ENCODE data around the gene SLC22A9. TPM values are rescaled to one million over a fixed set of nuclear protein-coding genes. Genes with fewer than 3 reads are reported as not detected.

SLC22A9 gene
- total and polyA plus RNA-seq, 2 of the 4 experiments (the other 2 are of a cell fraction): not detected

- BruUV-seq (replicated peaks): no TSS peak
- in situ Hi-C loops (cut with MboI; ENCODE audit: low sequenced_read_pairs): no loop called here
Measured at GRCh38 chr11:63352144-63352543, 17.4 kb upstream of the SLC22A9 start.

More at GRCh38 chr11:63352144-63352543, 17.4 kb upstream of the SLC22A9 start:
- Histone ChIP-seq H3K4me3 (ENCODE audit: insufficient read depth, low read depth, low read length) (no peak overlapping the region), H3K27ac (ENCODE audit: insufficient read depth, low read length) (no peak overlapping the region), H2BK20ac (ENCODE audit: low read depth, low read length) (no peak overlapping the region), H3K9ac (ENCODE audit: low read depth, low read length) (no peak overlapping the region), H2AK5ac (ENCODE audit: low read depth, low read length) (no peak overlapping the region), H3K4me2 (ENCODE audit: low read depth, low read length) (no peak overlapping the region), H4K91ac (ENCODE audit: insufficient read depth, low read depth, low read length) (no peak overlapping the region), H2BK15ac (ENCODE audit: low read depth, low read length) (no peak overlapping the region), H3K18ac (ENCODE audit: low read depth, low read length) (no peak overlapping the region), H3K9me1 (ENCODE audit: insufficient read depth, low read length) (no peaks in the 10 kb centered on the region), H2AFZ (replicated peaks; ENCODE audit: low read length, poor library complexity) (no peak overlapping the region), H3K14ac (replicated peaks; ENCODE audit: low read depth, low read length) (no peak overlapping the region), H2BK5ac (ENCODE audit: low read depth, low read length, poor library complexity, severe bottlenecking) (no peak overlapping the region), H3K9me3 (ENCODE audit: control insufficient read depth, insufficient read depth, low read length) (no peaks in the 10 kb centered on the region), H2BK120ac (ENCODE audit: low read depth, low read length) (no peak overlapping the region), H3K23ac (ENCODE audit: low read depth, low read length) (no peak overlapping the region), H2AK9ac (replicated peaks; ENCODE audit: low read depth, low read length, poor library complexity) (no peak overlapping the region), H3K27me3 (ENCODE audit: control insufficient read depth, insufficient read depth, low read length) (no peaks in the 10 kb centered on the region), H4K20me1 (ENCODE audit: insufficient read depth, low read length) (no peaks in the 10 kb centered on the region), H3K4ac (ENCODE audit: low read depth, low read length) (no peak overlapping the region), H3K36me3 (ENCODE audit: control insufficient read depth, insufficient read depth, low read length) (no peaks in the 10 kb centered on the region), H3K79me1 (ENCODE audit: low read depth in 1 of 2, low read length in 2 of 2) (no peaks in the 10 kb centered on the region), H4K8ac (ENCODE audit: low read depth in 2 of 2, low read length in 2 of 2) (no peak overlapping the region), H4K5ac (ENCODE audit: low read depth, low read length) (no peak overlapping the region), H3K56ac (ENCODE audit: extremely low read depth, insufficient read depth, low read length) (no peak overlapping the region), H3K4me1 (ENCODE audit: control insufficient read depth, insufficient read depth, low read length) (no peaks in the 10 kb centered on the region)
- dilution Hi-C loops (cut with HindIII; ENCODE audit: low sequenced_read_pairs, unreplicated experiment) (no loop called here), intact Hi-C loops (cut with micrococcal nuclease) (no loop called here)
- no CpG with 5 or more reads among the region's 4 CpGs for WGBS, 2 experiments (ENCODE audit: extremely low coverage in 2 of 2, insufficient read length in 1 of 2)
- TF ChIP-seq CEBPB (IDR thresholded peaks at IDR 0.05; ENCODE audit: low read depth, low read length): no peak
- no peak for TF ChIP-seq NFE2L2 (IDR thresholded peaks at IDR 0.05; ENCODE audit: low read depth, low read length)
- TF ChIP-seq, protein P1, sequence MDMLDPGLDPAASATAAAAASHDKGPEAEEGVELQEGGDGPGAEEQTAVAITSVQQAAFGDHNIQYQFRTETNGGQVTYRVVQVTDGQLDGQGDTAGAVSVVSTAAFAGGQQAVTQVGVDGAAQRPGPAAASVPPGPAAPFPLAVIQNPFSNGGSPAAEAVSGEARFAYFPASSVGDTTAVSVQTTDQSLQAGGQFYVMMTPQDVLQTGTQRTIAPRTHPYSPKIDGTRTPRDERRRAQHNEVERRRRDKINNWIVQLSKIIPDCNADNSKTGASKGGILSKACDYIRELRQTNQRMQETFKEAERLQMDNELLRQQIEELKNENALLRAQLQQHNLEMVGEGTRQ (IDR thresholded peaks at IDR 0.05; ENCODE audit: low read depth, low read length): no peak
- TF ChIP-seq RAD21 (IDR thresholded peaks at IDR 0.05; ENCODE audit: low read length): no peak
- no peak for TF ChIP-seq FOS (IDR thresholded peaks at IDR 0.05; ENCODE audit: low read depth, low read length)
- no peak for TF ChIP-seq BHLHE40 (IDR thresholded peaks at IDR 0.05; ENCODE audit: low read depth, low read length)
- no peak for TF ChIP-seq ELK1 (IDR thresholded peaks at IDR 0.05; ENCODE audit: borderline replicate concordance, low read depth, low read length)
- no peak for TF ChIP-seq POLR2A (IDR thresholded peaks at IDR 0.05; ENCODE audit: low read depth, low read length)
- no peak for TF ChIP-seq CHD1 (IDR thresholded peaks at IDR 0.05; ENCODE audit: low read depth, low read length)
- TF ChIP-seq RCOR1 (IDR thresholded peaks at IDR 0.05; ENCODE audit: insufficient replicate concordance, low read length): no peak
- no peak for TF ChIP-seq MXI1 (IDR thresholded peaks at IDR 0.05; ENCODE audit: borderline replicate concordance, low read depth, low read length)
- no peak for TF ChIP-seq RFX5 (IDR thresholded peaks at IDR 0.05; ENCODE audit: low read depth, low read length)
- no peak for TF ChIP-seq MAFK (IDR thresholded peaks at IDR 0.05; ENCODE audit: low read depth, low read length)
- POLR2A ChIA-PET (ENCODE audit: unreplicated experiment): no interaction called here
- CTCF ChIA-PET: no interaction called here
- DNase-seq: no peak
- no peak for ATAC-seq (ENCODE audit: low read depth)
